ENCODE data around the gene SLC27A2. TPM values are rescaled to one million over a fixed set of nuclear protein-coding genes. Genes with fewer than 3 reads are reported as not detected.
"Not testable (repeated sequence)": the region's sequence is repeated elsewhere in the genome, so short reads cannot be mapped to it uniquely, and the experiment has no call there.

The SLC27A2 gene
- total RNA-seq, 1 donor from 2014 or later: 0.96 TPM

GRCh38 chr15:50150349-50150748 lies 31.6 kb upstream of the SLC27A2 start:
- no peak for DNase-seq
- H3K4me3 ChIP-seq: no peak overlapping the region
- TF ChIP-seq CTCF (IDR thresholded peaks at IDR 0.05): no peak

GRCh38 chr15:50150851-50151250 lies 31.1 kb upstream of the SLC27A2 start:
- Histone ChIP-seq H3K4me1 (no peaks in the 10 kb centered on the region), H3K9me3 (no peaks in the 10 kb centered on the region), H3K4me3 (no peak overlapping the region), H3K27ac (no peak overlapping the region), H3K27me3 (no peaks in the 10 kb centered on the region), H3K36me3 (no peaks in the 10 kb centered on the region)
- ATAC-seq (no peak), DNase-seq (no peak)
- no peak for TF ChIP-seq CTCF (IDR thresholded peaks at IDR 0.05)
- intact Hi-C loops (cut with DNase I): no loop called here

More at GRCh38 chr15:50150349-50150748, 31.6 kb upstream of the SLC27A2 start:
- Histone ChIP-seq H3K4me1 (no peaks in the 10 kb centered on the region), H3K27me3 (no peaks in the 10 kb centered on the region), H3K9me3 (no peaks in the 10 kb centered on the region), H3K27ac (no peak overlapping the region), H3K36me3 (no peaks in the 10 kb centered on the region)
- intact Hi-C loops (cut with DNase I): no loop called here
- ATAC-seq: no peak

GRCh38 chr15:50151476-50151875 lies 30.5 kb upstream of the SLC27A2 start:
- H3K4me1 ChIP-seq: no peaks in the 10 kb centered on the region
- no peak for TF ChIP-seq CTCF (IDR thresholded peaks at IDR 0.05)
- intact Hi-C loops (cut with DNase I): no loop called here
- DNase-seq: no peak
- no peak overlapping the region for H3K4me3 ChIP-seq
- no peaks in the 10 kb centered on the region for H3K27me3 ChIP-seq
- no peaks in the 10 kb centered on the region for H3K36me3 ChIP-seq
- ATAC-seq: no peak
- no peaks in the 10 kb centered on the region for H3K9me3 ChIP-seq
- no peak overlapping the region for H3K27ac ChIP-seq

GRCh38 chr15:50158236-50158635 lies 23.8 kb upstream of the SLC27A2 start:
- H3K9me3 ChIP-seq; H3K4me1 ChIP-seq; H3K4me3 ChIP-seq; H3K27me3 ChIP-seq; intact Hi-C loops (cut with DNase I); ATAC-seq; H3K36me3 ChIP-seq; H3K27ac ChIP-seq; DNase-seq: not testable (repeated sequence)

GRCh38 chr15:50162969-50163718 lies 18.9 kb upstream of the SLC27A2 start:
- ATAC-seq: no peak
- TF ChIP-seq CTCF (IDR thresholded peaks at IDR 0.05): no peak
- Histone ChIP-seq H3K27me3 (no peaks in the 10 kb centered on the region), H3K4me1 (no peaks in the 10 kb centered on the region), H3K9me3 (no peaks in the 10 kb centered on the region), H3K4me3 (no peak overlapping the region), H3K36me3 (no peaks in the 10 kb centered on the region), H3K27ac (no peak overlapping the region)
- no peak for DNase-seq
- intact Hi-C loops (cut with DNase I): no loop called here

- DNase-seq (no peak), ATAC-seq (peak; percentile 61)
- Histone ChIP-seq H3K4me3 (no peak overlapping the region), H3K4me1 (no peaks in the 10 kb centered on the region), H3K9me3 (no peaks in the 10 kb centered on the region), H3K27ac (no peak overlapping the region), H3K36me3 (no peaks in the 10 kb centered on the region), H3K27me3 (no peaks in the 10 kb centered on the region)
- intact Hi-C loops (cut with DNase I): no loop called here
- TF ChIP-seq CTCF (IDR thresholded peaks at IDR 0.05): no peak
Measured at GRCh38 chr15:50163719-50164410, 18.1 kb upstream of the SLC27A2 start.

All from upper lobe of right lung (tissue), 1 donor.